ENCODE data around the gene ISG20.

ISG20 gene

GRCh38 chr15:88656760-88657221 lies 18.0 kb downstream of the ISG20 start:
- H3K4me1 ChIP-seq (ENCODE audit: insufficient read depth, low read length): no peaks in the 10 kb centered on the region
- H2AFZ ChIP-seq (ENCODE audit: low read depth, low read length): no peak overlapping the region
- H3K9me3 ChIP-seq (ENCODE audit: low read length): no peaks in the 10 kb centered on the region
- H3K36me3 ChIP-seq (ENCODE audit: insufficient read depth, low read length): no peaks in the 10 kb centered on the region
- peaks cover 6% of the 10 kb centered on the region for H3K27me3 ChIP-seq (ENCODE audit: insufficient read depth, low read length)
- no peak overlapping the region for H3K4me3 ChIP-seq (ENCODE audit: low read length)

- peaks cover 6% of the 10 kb centered on the region for H3K27me3 ChIP-seq (ENCODE audit: insufficient read depth, low read length)
- no peaks in the 10 kb centered on the region for H3K9me3 ChIP-seq (ENCODE audit: low read length)
- no peak overlapping the region for H2AFZ ChIP-seq (ENCODE audit: low read depth, low read length)
- H3K4me1 ChIP-seq (ENCODE audit: insufficient read depth, low read length): no peaks in the 10 kb centered on the region
- H3K36me3 ChIP-seq (ENCODE audit: insufficient read depth, low read length): no peaks in the 10 kb centered on the region
- H3K4me3 ChIP-seq (ENCODE audit: low read length): no peak overlapping the region
Measured at GRCh38 chr15:88657326-88658069, 18.7 kb downstream of the ISG20 start.

- Histone ChIP-seq H3K9me3 (ENCODE audit: low read length) (no peaks in the 10 kb centered on the region), H3K36me3 (ENCODE audit: insufficient read depth, low read length) (no peaks in the 10 kb centered on the region), H3K4me3 (ENCODE audit: low read length) (no peak overlapping the region), H2AFZ (ENCODE audit: low read depth, low read length) (no peak overlapping the region), H3K27me3 (ENCODE audit: insufficient read depth, low read length) (peaks cover 6% of the 10 kb centered on the region), H3K4me1 (ENCODE audit: insufficient read depth, low read length) (no peaks in the 10 kb centered on the region)
Measured at GRCh38 chr15:88658070-88658965, 19.5 kb downstream of the ISG20 start.

- Histone ChIP-seq H2AFZ (ENCODE audit: low read depth, low read length) (no peak overlapping the region), H3K36me3 (ENCODE audit: insufficient read depth, low read length) (no peaks in the 10 kb centered on the region), H3K9me3 (ENCODE audit: low read length) (no peaks in the 10 kb centered on the region), H3K4me3 (ENCODE audit: low read length) (no peak overlapping the region), H3K4me1 (ENCODE audit: insufficient read depth, low read length) (no peaks in the 10 kb centered on the region), H3K27me3 (ENCODE audit: insufficient read depth, low read length) (peaks cover 6% of the 10 kb centered on the region)
Measured at GRCh38 chr15:88658972-88659931, 20.4 kb downstream of the ISG20 start.

- Histone ChIP-seq H3K36me3 (ENCODE audit: insufficient read depth, low read length) (no peaks in the 10 kb centered on the region), H2AFZ (ENCODE audit: low read depth, low read length) (no peak overlapping the region), H3K27me3 (ENCODE audit: insufficient read depth, low read length) (peaks cover 6% of the 10 kb centered on the region), H3K4me3 (ENCODE audit: low read length) (no peak overlapping the region), H3K9me3 (ENCODE audit: low read length) (no peaks in the 10 kb centered on the region), H3K4me1 (ENCODE audit: insufficient read depth, low read length) (no peaks in the 10 kb centered on the region)
Measured at GRCh38 chr15:88661041-88661700, 22.4 kb downstream of the ISG20 start.

- H3K27me3 ChIP-seq (ENCODE audit: insufficient read depth, low read length): peaks cover 6% of the 10 kb centered on the region
- H2AFZ ChIP-seq (ENCODE audit: low read depth, low read length): no peak overlapping the region
- no peaks in the 10 kb centered on the region for H3K36me3 ChIP-seq (ENCODE audit: insufficient read depth, low read length)
- no peaks in the 10 kb centered on the region for H3K4me1 ChIP-seq (ENCODE audit: insufficient read depth, low read length)
- H3K4me3 ChIP-seq (ENCODE audit: low read length): no peak overlapping the region
- no peaks in the 10 kb centered on the region for H3K9me3 ChIP-seq (ENCODE audit: low read length)
Measured at GRCh38 chr15:88661761-88662556, 23.1 kb downstream of the ISG20 start.

- H2AFZ ChIP-seq (ENCODE audit: low read depth, low read length): no peak overlapping the region
- H3K4me3 ChIP-seq (ENCODE audit: low read length): no peak overlapping the region
- no peaks in the 10 kb centered on the region for H3K4me1 ChIP-seq (ENCODE audit: insufficient read depth, low read length)
Measured at GRCh38 chr15:88663141-88663621, 24.4 kb downstream of the ISG20 start.

GRCh38 chr15:88664151-88664778 lies 25.4 kb downstream of the ISG20 start:
- no peaks in the 10 kb centered on the region for H3K9me3 ChIP-seq (ENCODE audit: low read length)
- H2AFZ ChIP-seq (ENCODE audit: low read depth, low read length): no peak overlapping the region
- no peaks in the 10 kb centered on the region for H3K4me1 ChIP-seq (ENCODE audit: insufficient read depth, low read length)
- no peaks in the 10 kb centered on the region for H3K36me3 ChIP-seq (ENCODE audit: insufficient read depth, low read length)
- peaks cover 4% of the 10 kb centered on the region for H3K27me3 ChIP-seq (ENCODE audit: insufficient read depth, low read length)
- H3K4me3 ChIP-seq (ENCODE audit: low read length): no peak overlapping the region

More at GRCh38 chr15:88663141-88663621, 24.4 kb downstream of the ISG20 start:
- peaks cover 6% of the 10 kb centered on the region for H3K27me3 ChIP-seq (ENCODE audit: insufficient read depth, low read length)
- no peaks in the 10 kb centered on the region for H3K36me3 ChIP-seq (ENCODE audit: insufficient read depth, low read length)
- H3K9me3 ChIP-seq (ENCODE audit: low read length): no peaks in the 10 kb centered on the region

GRCh38 chr15:88674661-88675060 lies 35.8 kb downstream of the ISG20 start:
- H2AFZ ChIP-seq (ENCODE audit: low read depth, low read length): no peak overlapping the region
- peaks cover 3% of the 10 kb centered on the region for H3K4me1 ChIP-seq (ENCODE audit: insufficient read depth, low read length)
- no peaks in the 10 kb centered on the region for H3K36me3 ChIP-seq (ENCODE audit: insufficient read depth, low read length)
- no peaks in the 10 kb centered on the region for H3K27me3 ChIP-seq (ENCODE audit: insufficient read depth, low read length)
- no peak overlapping the region for H3K4me3 ChIP-seq (ENCODE audit: low read length)
- peaks cover 2% of the 10 kb centered on the region for H3K9me3 ChIP-seq (ENCODE audit: low read length)

- no peak overlapping the region for H3K4me3 ChIP-seq (ENCODE audit: low read length)
Measured at GRCh38 chr15:88678755-88679154, 39.9 kb downstream of the ISG20 start.

GRCh38 chr15:88680241-88681001 lies 41.6 kb downstream of the ISG20 start:
- Histone ChIP-seq H3K27me3 (ENCODE audit: insufficient read depth, low read length) (peaks cover 7% of the 10 kb centered on the region), H3K9me3 (ENCODE audit: low read length) (no peaks in the 10 kb centered on the region), H3K4me3 (ENCODE audit: low read length) (no peak overlapping the region), H3K4me1 (ENCODE audit: insufficient read depth, low read length) (no peaks in the 10 kb centered on the region), H2AFZ (ENCODE audit: low read depth, low read length) (no peak overlapping the region), H3K36me3 (ENCODE audit: insufficient read depth, low read length) (no peaks in the 10 kb centered on the region)

More at GRCh38 chr15:88678755-88679154, 39.9 kb downstream of the ISG20 start:
- Histone ChIP-seq H3K36me3 (ENCODE audit: insufficient read depth, low read length) (no peaks in the 10 kb centered on the region), H3K9me3 (ENCODE audit: low read length) (no peaks in the 10 kb centered on the region), H3K27me3 (ENCODE audit: insufficient read depth, low read length) (no peaks in the 10 kb centered on the region), H2AFZ (ENCODE audit: low read depth, low read length) (no peak overlapping the region), H3K4me1 (ENCODE audit: insufficient read depth, low read length) (peaks cover 3% of the 10 kb centered on the region)
